HG02610 (cell line): ENCODE data around the gene UBAC1.
A peak's percentile ranks its signal among the peaks of the same experiment; 100 is the strongest.

Source experiments
- ATAC-seq: cut with Tn5 transposase; IDR thresholded peaks from one replicate; pipeline ENCODE4 v1.9.1; 2021; ENCODE audit warnings: mild to moderate bottlenecking, moderate library complexity; ENCODE audit not compliant: unreplicated experiment

Gene UBAC1

GRCh38 chr9:135887585-135888050 lies 73.6 kb downstream of the UBAC1 start:
- ATAC-seq, result peak; percentile 54

GRCh38 chr9:135887021-135887507 lies 74.1 kb downstream of the UBAC1 start:
- no peak for ATAC-seq

GRCh38 chr9:135886147-135886981 lies 74.8 kb downstream of the UBAC1 start:
- ATAC-seq, result no peak

GRCh38 chr9:135885100-135885853 lies 75.9 kb downstream of the UBAC1 start:
- ATAC-seq, result no peak

- ATAC-seq, result no peak
These were observed 76.7 kb downstream of the UBAC1 start for GRCh38 chr9:135884328-135885035.

GRCh38 chr9:135883410-135884089 lies 77.6 kb downstream of the UBAC1 start:
- ATAC-seq, result no peak
